Measurements from ENCODE around the gene KYAT1. TPM values are rescaled to one million over a fixed set of nuclear protein-coding genes. Genes with fewer than 3 reads are reported as not detected.

KYAT1 gene
- total RNA-seq, 3 donors from 2014 or later (not counting 1 experiment from before 2014, with no cell fraction given): 8.9 to 11.3 (median 9.1) TPM

GRCh38 chr9:128911529-128912035, 29.8 kb upstream of the KYAT1 start:
- H3K4me1 Mint-ChIP-seq: peaks cover 23 to 76% of the 10 kb centered on the region in 2 donors
- no peaks in the 10 kb centered on the region for H3K36me3 Mint-ChIP-seq
- H3K4me3 ChIP-seq (ENCODE audit: low read length): no peak overlapping the region
- DNase-seq: no peak
- no peak overlapping the region for H3K4me3 Mint-ChIP-seq
- H3K4me1 ChIP-seq (ENCODE audit: control insufficient read depth, insufficient read depth, low read length): peaks cover 44% of the 10 kb centered on the region
- H3K27ac Mint-ChIP-seq: peak overlapping the region; percentile 82 to 91
- whole genome bisulfite sequencing (ENCODE audit: insufficient coverage): 63% methylated on average over 8 of the region's 8 CpGs
- no peaks in the 10 kb centered on the region for H3K9me3 ChIP-seq (ENCODE audit: control insufficient read depth, insufficient read depth, low read length)
- TF ChIP-seq CTCF (IDR thresholded peaks at IDR 0.05): no peak
- intact Hi-C loops (cut with micrococcal nuclease): no loop called here
- H3K27me3 Mint-ChIP-seq (ENCODE audit: low read depth in 2 of 2): no peaks in the 10 kb centered on the region
- H3K9me3 Mint-ChIP-seq: no peaks in the 10 kb centered on the region
- H3K36me3 ChIP-seq (ENCODE audit: control insufficient read depth, insufficient read depth, low read length): peaks cover 69% of the 10 kb centered on the region
- ATAC-seq: peak in 1 of 3 donors; percentile 21
- H3K27me3 ChIP-seq (ENCODE audit: control insufficient read depth, insufficient read depth, low read length): no peaks in the 10 kb centered on the region
- H3K27ac ChIP-seq (ENCODE audit: low read length): no peak overlapping the region

- no peak for DNase-seq
- Histone ChIP-seq H3K27ac (ENCODE audit: low read length) (no peak overlapping the region), H3K4me3 (ENCODE audit: low read length) (no peak overlapping the region), H3K4me1 (ENCODE audit: control insufficient read depth, insufficient read depth, low read length) (peaks cover 46% of the 10 kb centered on the region), H3K27me3 (ENCODE audit: control insufficient read depth, insufficient read depth, low read length) (no peaks in the 10 kb centered on the region), H3K9me3 (ENCODE audit: control insufficient read depth, insufficient read depth, low read length) (no peaks in the 10 kb centered on the region), H3K36me3 (ENCODE audit: control insufficient read depth, insufficient read depth, low read length) (peaks cover 63% of the 10 kb centered on the region)
- Mint-ChIP-seq H3K4me3 (no peak overlapping the region), H3K9me3 (no peaks in the 10 kb centered on the region), H3K27ac (peak overlapping the region in 1 of 2 donors; percentile 91), H3K27me3 (ENCODE audit: low read depth in 2 of 2) (no peaks in the 10 kb centered on the region), H3K4me1 (peaks cover 26 to 80% of the 10 kb centered on the region in 2 donors), H3K36me3 (no peaks in the 10 kb centered on the region)
- intact Hi-C loops (cut with micrococcal nuclease): no loop called here
- TF ChIP-seq CTCF (IDR thresholded peaks at IDR 0.05): no peak
- ATAC-seq: no peak
- 92% methylated on average over 6 of the region's 6 CpGs for WGBS (ENCODE audit: insufficient coverage)
Measured at GRCh38 chr9:128910906-128911305, 29.2 kb upstream of the KYAT1 start.

- H3K4me1 Mint-ChIP-seq: peaks cover 26 to 83% of the 10 kb centered on the region in 2 donors
- H3K27me3 ChIP-seq (ENCODE audit: control insufficient read depth, insufficient read depth, low read length): no peaks in the 10 kb centered on the region
- no peaks in the 10 kb centered on the region for H3K36me3 Mint-ChIP-seq
- ATAC-seq (no peak), DNase-seq (no peak)
- H3K27ac Mint-ChIP-seq: peak overlapping the region; percentile 29 to 91
- no peaks in the 10 kb centered on the region for H3K9me3 ChIP-seq (ENCODE audit: control insufficient read depth, insufficient read depth, low read length)
- intact Hi-C loops (cut with micrococcal nuclease): no loop called here
- peaks cover 55% of the 10 kb centered on the region for H3K4me1 ChIP-seq (ENCODE audit: control insufficient read depth, insufficient read depth, low read length)
- H3K4me3 ChIP-seq (ENCODE audit: low read length): no peak overlapping the region
- H3K4me3 Mint-ChIP-seq: no peak overlapping the region
- TF ChIP-seq CTCF (IDR thresholded peaks at IDR 0.05): no peak
- no peaks in the 10 kb centered on the region for H3K9me3 Mint-ChIP-seq
- H3K27ac ChIP-seq (ENCODE audit: low read length): no peak overlapping the region
- 49% methylated on average over 4 of the region's 4 CpGs for WGBS (ENCODE audit: insufficient coverage)
- H3K27me3 Mint-ChIP-seq (ENCODE audit: low read depth in 2 of 2): no peaks in the 10 kb centered on the region
- peaks cover 57% of the 10 kb centered on the region for H3K36me3 ChIP-seq (ENCODE audit: control insufficient read depth, insufficient read depth, low read length)
Measured at GRCh38 chr9:128909859-128910258, 28.1 kb upstream of the KYAT1 start.

- ATAC-seq: no peak
- peaks cover 53% of the 10 kb centered on the region for H3K36me3 ChIP-seq (ENCODE audit: control insufficient read depth, insufficient read depth, low read length)
- peak overlapping the region; percentile 80 to 91 for H3K27ac Mint-ChIP-seq
- no peaks in the 10 kb centered on the region for H3K9me3 ChIP-seq (ENCODE audit: control insufficient read depth, insufficient read depth, low read length)
- no peak overlapping the region for H3K4me3 Mint-ChIP-seq
- H3K4me1 ChIP-seq (ENCODE audit: control insufficient read depth, insufficient read depth, low read length): peaks cover 60% of the 10 kb centered on the region
- no peaks in the 10 kb centered on the region for H3K36me3 Mint-ChIP-seq
- intact Hi-C loops (cut with micrococcal nuclease): no loop called here
- 96% methylated on average over 24 of the region's 24 CpGs for WGBS (ENCODE audit: insufficient coverage)
- H3K9me3 Mint-ChIP-seq: no peaks in the 10 kb centered on the region
- H3K27ac ChIP-seq (ENCODE audit: low read length): no peak overlapping the region
- DNase-seq: no peak
- H3K4me3 ChIP-seq (ENCODE audit: low read length): no peak overlapping the region
- no peaks in the 10 kb centered on the region for H3K27me3 ChIP-seq (ENCODE audit: control insufficient read depth, insufficient read depth, low read length)
- no peaks in the 10 kb centered on the region for H3K27me3 Mint-ChIP-seq (ENCODE audit: low read depth in 2 of 2)
- H3K4me1 Mint-ChIP-seq: peaks cover 26 to 84% of the 10 kb centered on the region in 2 donors
- TF ChIP-seq CTCF (IDR thresholded peaks at IDR 0.05): no peak
Measured at GRCh38 chr9:128908372-128908771, 26.6 kb upstream of the KYAT1 start.

Data from natural killer cell (primary cell).